ENCODE measurements around the gene CYP4F2. TPM values are rescaled to one million over a fixed set of nuclear protein-coding genes. Genes with fewer than 3 reads are reported as not detected.
"Not testable (repeated sequence)": the region's sequence is repeated elsewhere in the genome, so short reads cannot be mapped to it uniquely, and the experiment has no call there.

Gene CYP4F2
- total RNA-seq, 4 donors from 2014 or later: not detected

GRCh38 chr19:15829786-15830185 is 68.1 kb downstream of the CYP4F2 start:
- DNase-seq (ENCODE audit: extremely low spot score): no peak
- no peaks in the 10 kb centered on the region for H3K9me3 ChIP-seq
- H3K27ac ChIP-seq (replicated peaks in 1 of 4): no peak overlapping the region
- TF ChIP-seq CTCF (IDR thresholded peaks at IDR 0.05) (no peak), POLR2AphosphoS5 (IDR thresholded peaks at IDR 0.05) (no peak), POLR2A (IDR thresholded peaks at IDR 0.05; ENCODE audit: low read depth) (no peak), EP300 (IDR thresholded peaks at IDR 0.05) (no peak)
- no peaks in the 10 kb centered on the region for H3K4me1 ChIP-seq
- no peaks in the 10 kb centered on the region for H3K36me3 ChIP-seq
- peaks cover 0 to 40% (median 2%) of the 10 kb centered on the region in 4 donors for H3K27me3 ChIP-seq
- intact Hi-C loops (cut with DNase I): no loop called here
- no peak overlapping the region for H3K4me3 ChIP-seq
- WGBS: 86% methylated on average over 8 of the region's 8 CpGs

- Histone ChIP-seq H3K4me1 (no peaks in the 10 kb centered on the region), H3K27ac (replicated peaks in 1 of 4) (no peak overlapping the region), H3K9me3 (no peaks in the 10 kb centered on the region), H3K4me3 (no peak overlapping the region), H3K27me3 (peaks cover 0 to 40% (median 2%) of the 10 kb centered on the region in 4 donors), H3K36me3 (no peaks in the 10 kb centered on the region)
- no peak for DNase-seq (ENCODE audit: extremely low spot score)
- intact Hi-C loops (cut with DNase I): no loop called here
- TF ChIP-seq CTCF (IDR thresholded peaks at IDR 0.05) (no peak), EP300 (IDR thresholded peaks at IDR 0.05) (no peak), POLR2AphosphoS5 (IDR thresholded peaks at IDR 0.05) (no peak), POLR2A (IDR thresholded peaks at IDR 0.05; ENCODE audit: low read depth) (no peak)
- WGBS: 82% methylated on average over 10 of the region's 10 CpGs
Measured at GRCh38 chr19:15829306-15829698, 68.6 kb downstream of the CYP4F2 start.

GRCh38 chr19:15828611-15829305 is 69.1 kb downstream of the CYP4F2 start:
- H3K36me3 ChIP-seq; H3K4me3 ChIP-seq; intact Hi-C loops (cut with DNase I); H3K27ac ChIP-seq (replicated peaks in 1 of 4); H3K9me3 ChIP-seq; H3K4me1 ChIP-seq; DNase-seq (ENCODE audit: extremely low spot score): not testable (repeated sequence)
- peaks cover 0 to 40% (median 2%) of the 10 kb centered on the region in 4 donors for H3K27me3 ChIP-seq
- 63% methylated on average over 11 of the region's 13 CpGs for WGBS

- H3K27ac ChIP-seq (replicated peaks in 1 of 4): no peak overlapping the region
- peaks cover 0 to 40% (median 2%) of the 10 kb centered on the region in 4 donors for H3K27me3 ChIP-seq
Measured at GRCh38 chr19:15828121-15828610, 69.7 kb downstream of the CYP4F2 start.

More at GRCh38 chr19:15828121-15828610, 69.7 kb downstream of the CYP4F2 start:
- Histone ChIP-seq H3K4me1 (no peaks in the 10 kb centered on the region), H3K36me3 (no peaks in the 10 kb centered on the region), H3K9me3 (no peaks in the 10 kb centered on the region), H3K4me3 (no peak overlapping the region)
- 41% methylated on average over 7 of the region's 7 CpGs for WGBS
- no peak for DNase-seq (ENCODE audit: extremely low spot score)
- TF ChIP-seq POLR2A (IDR thresholded peaks at IDR 0.05; ENCODE audit: low read depth) (no peak), CTCF (IDR thresholded peaks at IDR 0.05) (no peak), POLR2AphosphoS5 (IDR thresholded peaks at IDR 0.05) (no peak), EP300 (IDR thresholded peaks at IDR 0.05) (no peak)
- intact Hi-C loops (cut with DNase I): no loop called here

Small RNAs within 50 kb of the gene (small RNA-seq; reads per million reads assigned to genes)
- 0 reads per million in 3 donors for gene CYP4F36P

Other genes with a start within 250 kb of the CYP4F2 start
- gene CYP4F12, start 225.0 kb downstream of the CYP4F2 start, total RNA-seq: 1 to 10 TPM; 3.5 to 4.2 (median 3.7) TPM
- gene OR10H2, start 170.1 kb downstream of the CYP4F2 start, total RNA-seq: not detected
- not detected for gene OR10H3, start 160.1 kb downstream of the CYP4F2 start, total RNA-seq
- gene OR10H5, start 110.4 kb downstream of the CYP4F2 start, total RNA-seq: under 1 TPM in 1 of 4 donors, not detected in 3; 0.06 TPM
- not detected for gene OR10H1, start 82.4 kb downstream of the CYP4F2 start, total RNA-seq
- gene CYP4F11, start 36.5 kb upstream of the CYP4F2 start, total RNA-seq: under 1 TPM in 2 of 4 donors, not detected in 2; 0.32 to 0.66 TPM
- gene OR10H4, start 50.9 kb upstream of the CYP4F2 start, total RNA-seq: not detected
- 100 to 1,000 TPM; 378 to 445 (median 414) TPM for gene TPM4, start 178.4 kb upstream of the CYP4F2 start, total RNA-seq
- gene RAB8A, start 213.8 kb upstream of the CYP4F2 start, total RNA-seq: 10 to 100 TPM; 37.9 to 56.4 (median 42.9) TPM
- under 1 TPM in 3 of 4 donors, not detected in 1; 0.52 to 0.83 (median 0.75) TPM for gene HSH2D, start 245.6 kb upstream of the CYP4F2 start, total RNA-seq

All from esophagus muscularis mucosa (tissue), 4 donors.